ENCODE measurements around the gene TCAIM. TPM values are rescaled to one million over a fixed set of nuclear protein-coding genes. Genes with fewer than 3 reads are reported as not detected.

Gene TCAIM
- polyA plus RNA-seq, 1 donor (not counting 4 experiments of a cell fraction or from before 2014, with no cell fraction given), result 28.0 TPM

DNA sequence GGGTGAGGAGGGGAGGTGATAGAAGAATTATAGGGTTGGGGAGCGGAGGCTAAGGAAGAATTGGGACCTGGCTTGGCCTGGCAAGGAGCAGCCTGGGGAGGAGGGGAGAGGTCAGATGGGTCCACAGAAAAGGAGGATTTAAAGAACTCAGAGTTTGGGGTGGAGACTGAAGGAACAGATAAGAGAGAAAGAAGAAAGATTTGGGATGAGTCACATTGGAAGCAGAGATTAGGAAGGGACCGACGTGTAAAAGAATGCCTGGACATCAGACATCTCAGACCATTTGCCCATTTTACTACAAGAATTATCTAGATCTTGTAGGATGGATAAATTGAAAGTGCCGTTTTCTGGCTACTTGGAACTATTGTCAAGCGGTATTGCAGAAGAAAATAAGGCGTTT lies 10.4 kb downstream of the TCAIM start:
- H3K27ac ChIP-seq (ENCODE audit: control insufficient read depth, insufficient read depth, low read length), result no peak overlapping the region
- H3K27me3 ChIP-seq (ENCODE audit: control insufficient read depth, extremely low read depth, insufficient read depth, low read length), result no peaks in the 10 kb centered on the region
- H3K4me3 ChIP-seq (ENCODE audit: control insufficient read depth in 2 of 3, extremely low read depth in 1 of 3, insufficient read depth in 2 of 3, low read depth in 1 of 3, low read length in 3 of 3), result no peak overlapping the region
- dilution Hi-C loops (cut with MboI; ENCODE audit: extremely low pct_ligation_motif_present, low sequenced_read_pairs), result no loop called here
- no peak overlapping the region for H3K4me2 ChIP-seq (ENCODE audit: control insufficient read depth, extremely low read depth, insufficient read depth, low read depth, low read length)
- H3K9me3 ChIP-seq (ENCODE audit: control insufficient read depth, low read depth, low read length), result no peaks in the 10 kb centered on the region
- H3K4me1 ChIP-seq (ENCODE audit: control insufficient read depth, extremely low read depth, insufficient read depth, low read length), result no peaks in the 10 kb centered on the region
- H3K9ac ChIP-seq (ENCODE audit: control insufficient read depth, extremely low read depth, insufficient read depth, low read length), result no peak overlapping the region
- FAIRE-seq (no peak), DNase-seq (ENCODE audit: low read depth, low spot score) (no peak)
- no peaks in the 10 kb centered on the region for H4K20me1 ChIP-seq (ENCODE audit: control insufficient read depth, extremely low read depth, insufficient read depth, low read length)
- H3K36me3 ChIP-seq (ENCODE audit: control insufficient read depth in 2 of 2, extremely low read depth in 1 of 2, insufficient read depth in 2 of 2, low read length in 2 of 2), result no peaks in the 10 kb centered on the region
- peaks cover 8% of the 10 kb centered on the region for H3K79me2 ChIP-seq (ENCODE audit: control insufficient read depth, insufficient read depth, low read length)
- TF ChIP-seq EZH2 (IDR thresholded peaks at IDR 0.05; ENCODE audit: low read length), result no peak
- TF ChIP-seq, protein P1, sequence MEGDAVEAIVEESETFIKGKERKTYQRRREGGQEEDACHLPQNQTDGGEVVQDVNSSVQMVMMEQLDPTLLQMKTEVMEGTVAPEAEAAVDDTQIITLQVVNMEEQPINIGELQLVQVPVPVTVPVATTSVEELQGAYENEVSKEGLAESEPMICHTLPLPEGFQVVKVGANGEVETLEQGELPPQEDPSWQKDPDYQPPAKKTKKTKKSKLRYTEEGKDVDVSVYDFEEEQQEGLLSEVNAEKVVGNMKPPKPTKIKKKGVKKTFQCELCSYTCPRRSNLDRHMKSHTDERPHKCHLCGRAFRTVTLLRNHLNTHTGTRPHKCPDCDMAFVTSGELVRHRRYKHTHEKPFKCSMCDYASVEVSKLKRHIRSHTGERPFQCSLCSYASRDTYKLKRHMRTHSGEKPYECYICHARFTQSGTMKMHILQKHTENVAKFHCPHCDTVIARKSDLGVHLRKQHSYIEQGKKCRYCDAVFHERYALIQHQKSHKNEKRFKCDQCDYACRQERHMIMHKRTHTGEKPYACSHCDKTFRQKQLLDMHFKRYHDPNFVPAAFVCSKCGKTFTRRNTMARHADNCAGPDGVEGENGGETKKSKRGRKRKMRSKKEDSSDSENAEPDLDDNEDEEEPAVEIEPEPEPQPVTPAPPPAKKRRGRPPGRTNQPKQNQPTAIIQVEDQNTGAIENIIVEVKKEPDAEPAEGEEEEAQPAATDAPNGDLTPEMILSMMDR (optimal IDR thresholded peaks at IDR 0.05 in 1 of 3, IDR thresholded peaks at IDR 0.05 in 1 of 3, conservative IDR thresholded peaks at IDR 0.05 in 1 of 3; ENCODE audit: extremely low read depth in 1 of 3, insufficient read depth in 2 of 3, low read length in 3 of 3), result no peak
- no peaks in the 10 kb centered on the region for H3K9me1 ChIP-seq (ENCODE audit: control insufficient read depth, extremely low read depth, insufficient read depth, low read length)
- H2AFZ ChIP-seq (ENCODE audit: control insufficient read depth, low read length), result no peak overlapping the region

DNA sequence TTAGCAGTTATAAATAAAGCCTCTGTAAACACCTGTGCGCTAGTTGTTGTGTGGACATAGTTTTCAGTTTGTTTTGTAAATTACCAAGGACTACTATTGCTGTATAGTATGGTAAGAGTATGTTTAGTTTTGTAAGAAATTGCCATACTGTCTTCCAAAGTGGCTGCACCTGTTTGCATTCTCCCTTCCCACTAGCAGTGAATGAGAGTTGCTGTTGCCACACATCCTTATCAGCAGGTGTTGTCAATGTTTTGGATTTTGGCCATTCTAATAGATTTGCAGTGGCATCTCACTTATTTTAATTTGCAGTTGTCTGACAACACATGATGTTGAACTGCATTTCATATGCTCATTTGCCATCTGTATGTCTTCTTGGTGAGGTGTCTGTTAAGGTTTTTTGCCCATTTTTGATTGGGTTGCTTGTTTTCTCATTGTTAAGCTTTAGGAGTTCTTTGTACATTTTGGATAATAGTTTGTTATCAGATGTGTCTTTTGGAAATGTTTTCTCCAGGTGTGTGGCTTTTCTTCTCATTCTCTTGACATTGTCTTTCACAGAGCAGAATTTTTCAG lies 14.9 kb downstream of the TCAIM start:
- no peak for TF ChIP-seq EZH2 (IDR thresholded peaks at IDR 0.05; ENCODE audit: low read length)
- TF ChIP-seq, protein P1 (optimal IDR thresholded peaks at IDR 0.05 in 1 of 3, IDR thresholded peaks at IDR 0.05 in 1 of 3, conservative IDR thresholded peaks at IDR 0.05 in 1 of 3; ENCODE audit: extremely low read depth in 1 of 3, insufficient read depth in 2 of 3, low read length in 3 of 3), result no peak
- no peaks in the 10 kb centered on the region for H3K27me3 ChIP-seq (ENCODE audit: control insufficient read depth, extremely low read depth, insufficient read depth, low read length)
- no peaks in the 10 kb centered on the region for H3K9me1 ChIP-seq (ENCODE audit: control insufficient read depth, extremely low read depth, insufficient read depth, low read length)
- H3K79me2 ChIP-seq (ENCODE audit: control insufficient read depth, insufficient read depth, low read length), result peaks cover 3% of the 10 kb centered on the region
- no peak overlapping the region for H3K4me2 ChIP-seq (ENCODE audit: control insufficient read depth, extremely low read depth, insufficient read depth, low read depth, low read length)
- H3K36me3 ChIP-seq (ENCODE audit: control insufficient read depth in 2 of 2, extremely low read depth in 1 of 2, insufficient read depth in 2 of 2, low read length in 2 of 2), result no peaks in the 10 kb centered on the region
- no peaks in the 10 kb centered on the region for H4K20me1 ChIP-seq (ENCODE audit: control insufficient read depth, extremely low read depth, insufficient read depth, low read length)
- H3K4me3 ChIP-seq (ENCODE audit: control insufficient read depth in 2 of 3, extremely low read depth in 1 of 3, insufficient read depth in 2 of 3, low read depth in 1 of 3, low read length in 3 of 3), result no peak overlapping the region
- DNase-seq (ENCODE audit: low read depth, low spot score), result no peak
- no peak for FAIRE-seq
- peaks cover 4% of the 10 kb centered on the region for H3K4me1 ChIP-seq (ENCODE audit: control insufficient read depth, extremely low read depth, insufficient read depth, low read length)
- dilution Hi-C loops (cut with MboI; ENCODE audit: extremely low pct_ligation_motif_present, low sequenced_read_pairs), result no loop called here
- H3K9me3 ChIP-seq (ENCODE audit: control insufficient read depth, low read depth, low read length), result no peaks in the 10 kb centered on the region
- H3K27ac ChIP-seq (ENCODE audit: control insufficient read depth, insufficient read depth, low read length), result no peak overlapping the region
- H2AFZ ChIP-seq (ENCODE audit: control insufficient read depth, low read length), result no peak overlapping the region
- no peak overlapping the region for H3K9ac ChIP-seq (ENCODE audit: control insufficient read depth, extremely low read depth, insufficient read depth, low read length)
